Vagina (tissue), 2 donors: Measurements from ENCODE around the gene SLC30A3.

Source experiments
- CTCF ChIP-seq, 3 experiments: fragments of 450-650 bp in 2 of 3; fragments of 200-600 bp in 1 of 3; sonication (generic) in 1 of 3; IDR thresholded peaks; one replicate each; pipeline ENCODE4 v1.5.1; 2017 to 2019; ENCODE audit warnings: antibody characterized with exemption in 3 of 3, mild to moderate bottlenecking in 2 of 3, moderate library complexity in 2 of 3
- POLR2A ChIP-seq, 2 donors: fragments of 450-650 bp; IDR thresholded peaks; one replicate each; pipeline ENCODE4 v1.6.1; 2017; ENCODE audit warnings: antibody characterized with exemption in 2 of 2, mild to moderate bottlenecking in 2 of 2, moderate library complexity in 2 of 2
- POLR2AphosphoS5 ChIP-seq, 2 donors: sonication (generic); formaldehyde crosslinking; IDR thresholded peaks; one replicate each; pipeline ENCODE4 v1.9.0; 2017; ENCODE audit warnings: antibody characterized with exemption in 2 of 2, mild to moderate bottlenecking in 2 of 2, low read depth in 1 of 2; ENCODE audit not compliant: insufficient read depth in 1 of 2

DNA sequence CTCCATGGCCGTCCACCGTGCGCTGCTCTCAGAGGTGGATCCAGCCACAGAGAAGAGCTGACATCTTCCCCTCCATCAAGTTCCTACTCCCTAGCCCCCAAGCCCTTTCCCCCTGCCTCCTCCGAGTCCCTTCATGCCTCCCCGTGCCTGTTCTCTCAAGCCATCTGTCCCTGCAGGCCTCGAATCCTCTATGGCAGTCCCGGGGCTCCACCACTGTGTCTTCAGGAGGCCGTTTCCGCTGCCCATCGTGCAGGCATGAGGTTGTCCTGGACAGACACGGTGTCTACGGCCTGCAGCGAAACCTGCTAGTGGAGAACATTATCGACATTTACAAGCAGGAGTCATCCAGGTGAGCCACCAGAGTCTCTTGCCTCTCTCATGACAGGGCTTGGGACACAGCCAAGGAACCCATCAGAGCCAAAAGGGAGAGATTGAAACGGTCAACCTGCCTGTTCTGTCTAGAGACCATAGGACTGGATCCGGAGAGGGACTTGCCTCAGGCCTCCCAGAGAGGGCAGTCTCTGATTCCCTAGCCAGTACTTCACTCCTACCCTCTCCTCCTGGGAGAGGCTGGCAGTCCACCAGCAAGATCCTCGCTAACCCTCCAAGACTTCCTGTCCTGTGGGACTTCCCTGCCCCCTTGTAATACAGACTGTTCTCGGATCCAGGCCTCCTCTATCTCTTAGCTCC lies 35.7 kb upstream of the SLC30A3 start:
- TF ChIP-seq POLR2AphosphoS5 (IDR thresholded peaks at IDR 0.05; ENCODE audit: insufficient read depth in 1 of 2, low read depth in 1 of 2) (no peak), CTCF (IDR thresholded peaks at IDR 0.05) (no peak), POLR2A (IDR thresholded peaks at IDR 0.05) (no peak)
